Measurements from ENCODE around the gene PRELP.

The PRELP gene

DNA sequence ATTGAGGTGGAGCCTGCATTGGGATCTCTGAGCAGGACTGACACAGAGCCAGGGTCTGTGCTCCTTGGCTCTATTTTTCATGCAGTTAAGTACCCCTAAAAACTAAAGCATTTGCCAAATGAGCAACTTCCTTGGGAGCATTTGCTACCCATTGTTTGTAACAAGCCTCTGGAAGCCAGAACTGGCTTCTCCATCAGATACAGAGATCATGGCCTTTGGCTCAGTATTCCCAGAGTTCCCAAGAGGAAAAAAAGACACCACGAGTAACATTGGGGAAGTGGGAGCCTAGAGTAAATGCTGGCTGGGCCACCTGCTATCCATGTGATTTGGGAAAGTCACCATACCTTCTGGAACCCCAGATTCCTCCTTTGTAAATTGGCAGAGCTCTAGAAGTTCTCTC is 63.1 kb downstream of the PRELP start:
- no peak for ATAC-seq (replicated peaks)
- Mint-ChIP-seq H3K36me3 (no peaks in the 10 kb centered on the region), H3K9me3 (no peaks in the 10 kb centered on the region), H3K27ac (no peak overlapping the region), H3K4me1 (no peaks in the 10 kb centered on the region), H3K4me3 (no peak overlapping the region), H3K27me3 (peaks cover 13 to 18% of the 10 kb centered on the region in 2 donors)
- no peak for DNase-seq

DNA sequence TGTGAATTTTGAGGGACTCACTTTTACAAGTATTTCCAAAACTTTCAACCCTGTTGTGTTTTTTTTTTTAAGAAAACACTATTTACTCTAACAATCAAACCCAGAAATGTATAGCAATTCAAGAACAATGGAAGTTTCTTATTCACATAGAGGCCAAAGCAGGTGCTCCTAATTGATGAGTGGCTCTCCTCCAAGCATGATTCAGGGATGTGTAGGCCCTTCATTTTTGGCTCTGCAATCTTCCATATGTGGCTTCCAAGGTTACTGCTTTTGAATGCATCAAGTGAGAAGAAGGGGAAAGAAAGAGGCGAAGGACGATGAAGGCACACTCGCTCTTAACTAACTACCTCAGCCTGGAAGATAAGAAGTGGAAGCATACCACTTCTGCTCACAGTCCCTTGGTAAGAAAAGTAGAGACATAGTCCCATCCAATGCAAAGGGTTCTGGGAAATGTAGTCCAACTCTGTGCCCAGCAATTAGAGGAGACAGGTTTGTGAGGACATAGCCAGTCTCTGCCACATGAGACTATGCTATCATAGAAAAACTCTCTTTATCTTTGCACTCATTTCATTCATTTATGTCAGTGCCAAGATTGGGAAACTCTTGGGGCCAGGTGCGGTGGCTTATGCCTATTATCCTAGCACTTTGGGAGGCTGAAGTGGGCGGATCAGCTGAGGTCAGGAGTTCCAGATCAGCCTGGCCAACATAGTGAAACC is 64.4 kb downstream of the PRELP start:
- no peaks in the 10 kb centered on the region for H3K36me3 Mint-ChIP-seq
- ATAC-seq (replicated peaks) (peak in 1 of 2 donors; percentile 55), DNase-seq (no peak)
- no peaks in the 10 kb centered on the region for H3K4me1 Mint-ChIP-seq
- H3K4me3 Mint-ChIP-seq: no peak overlapping the region
- H3K9me3 Mint-ChIP-seq: no peaks in the 10 kb centered on the region
- no peak overlapping the region for H3K27ac Mint-ChIP-seq
- H3K27me3 Mint-ChIP-seq: peaks cover 8 to 13% of the 10 kb centered on the region in 2 donors
